A549 (cell line): ENCODE measurements around the gene ZSCAN22. TPM values are rescaled to one million over a fixed set of nuclear protein-coding genes. Genes with fewer than 3 reads are reported as not detected.

ENCODE experiments used
- ATAC-seq, 2 experiments: fragments of 200-7000 bp in 1 of 2; fragments of >200 bp in 1 of 2; cut with Nextera tagmentation in 1 of 2; cut with Tn5 transposase in 1 of 2; 3 replicates each; pipeline versions ENCODE4 v1.8.0 to v1.9.1; 2018 to 2020; ENCODE audit warnings: mild to moderate bottlenecking in 1 of 2, moderate library complexity in 1 of 2
- CTCF ChIA-PET: fragments of 300-600 bp; sonication (Branson Sonifier 250); formaldehyde crosslinking; extraction: SDS; loops from one replicate; lab custom pipeline; 2021; ENCODE audit warnings: antibody characterized with exemption, inconsistent platforms; lab: Yijun Ruan, JAX
- POLR2A ChIA-PET: fragments of 350-600 bp; formaldehyde crosslinking; extraction: SDS; loops from one replicate; lab custom pipeline; 2021; ENCODE audit warnings: antibody characterized with exemption, inconsistent platforms; lab: Yijun Ruan, JAX
- DNase-seq, 2 experiments: peaks; one replicate each; pipeline versions ENCODE4 v3.0.0 to v3.0.0-alpha.2; 2011 to 2016; ENCODE audit warnings: low read depth in 1 of 2, low spot score in 1 of 2
- FAIRE-seq: peaks from 2 replicates; lab custom pipeline; 2011; peaks lifted over from hg19 to GRCh38; lab: Jason Lieb, UNC
- H3K27ac ChIP-seq, 2 experiments: fragments of >200 bp; sonication (Bioruptor Twin); formaldehyde crosslinking; 3 replicates each; pipeline ENCODE4 v1.5.1; 2016 to 2017
- H3K4me1 ChIP-seq: fragments of >200 bp; sonication (Bioruptor Twin); formaldehyde crosslinking; 3 replicates; pipeline ENCODE4 v1.6.1; 2016
- H3K4me2 ChIP-seq: fragments of >200 bp; sonication (Bioruptor Twin); formaldehyde crosslinking; 3 replicates; pipeline ENCODE4 v1.6.1; 2016
- H3K4me3 ChIP-seq: fragments of >200 bp; sonication (Bioruptor Twin); formaldehyde crosslinking; 3 replicates; pipeline ENCODE4 v1.5.1; 2016
- H3K9me3 ChIP-seq: fragments of >200 bp; sonication (Bioruptor Twin); formaldehyde crosslinking; 3 replicates; pipeline ENCODE4 v1.6.1; 2016
- ATOH8 ChIP-seq: fragments of 250-450 bp; sonication (Bioruptor Pico); IDR thresholded peaks from 2 replicates; pipeline ENCODE4 v1.5.0; 2020; ENCODE audit warnings: low read depth, mild to moderate bottlenecking, moderate library complexity
- BCL3 ChIP-seq: fragments of >200 bp; sonication (Bioruptor Twin); formaldehyde crosslinking; IDR thresholded peaks from 3 replicates; pipeline ENCODE4 v1.6.1; 2016
- CEBPB ChIP-seq, 2 experiments: fragments of >200 bp in 1 of 2; sonication (Bioruptor Twin) in 1 of 2; formaldehyde crosslinking in 1 of 2; IDR thresholded peaks; 2 replicates each; pipeline ENCODE4 v1.6.1; 2012 to 2016
- CHD4 ChIP-seq: fragments of 200-600 bp; sonication (generic); IDR thresholded peaks from 2 replicates; pipeline ENCODE4 v1.6.1; 2016; ENCODE audit warnings: antibody characterized with exemption, mild to moderate bottlenecking, borderline replicate concordance
- E2F6 ChIP-seq: IDR thresholded peaks from 2 replicates; pipeline ENCODE4 v1.6.1; 2012; ENCODE audit warnings: low read depth, borderline replicate concordance
- EHMT2 ChIP-seq: fragments of 200-600 bp; sonication (generic); IDR thresholded peaks from 2 replicates; pipeline ENCODE4 v1.6.1; 2016; ENCODE audit warnings: antibody characterized with exemption, low read depth, mild to moderate bottlenecking, moderate library complexity
- ELK1 ChIP-seq: fragments of 150-350 bp; IDR thresholded peaks from 2 replicates; pipeline ENCODE4 v1.6.1; 2014; ENCODE audit warnings: low read depth, mild to moderate bottlenecking, low read length
- EP300 ChIP-seq, 2 experiments: fragments of >200 bp; sonication (Bioruptor Twin); formaldehyde crosslinking; IDR thresholded peaks; 2 replicates in 1 of 2; 3 replicates in 1 of 2; pipeline ENCODE4 v1.6.1; 2016 to 2017
- ESRRA ChIP-seq: fragments of 150-350 bp; IDR thresholded peaks from 2 replicates; pipeline ENCODE4 v1.6.1; 2014; ENCODE audit warnings: mild to moderate bottlenecking, low read length, borderline replicate concordance
- FOSB ChIP-seq: fragments of 250-450 bp; sonication (Bioruptor Pico); IDR thresholded peaks from 2 replicates; pipeline ENCODE4 v1.5.0; 2020; ENCODE audit warnings: mild to moderate bottlenecking, moderate library complexity
- FOSL2 ChIP-seq, 2 experiments: fragments of 450-650 bp in 1 of 2; fragments of >200 bp in 1 of 2; sonication (Bioruptor Twin) in 1 of 2; formaldehyde crosslinking; IDR thresholded peaks; 2 replicates each; pipeline versions ENCODE4 v1.5.0 to v1.6.1; 2016 to 2020; ENCODE audit warnings: mild to moderate bottlenecking in 1 of 2, moderate library complexity in 1 of 2
- FOXS1 ChIP-seq: fragments of 250-450 bp; sonication (Bioruptor Pico); IDR thresholded peaks from 2 replicates; pipeline ENCODE4 v1.5.0; 2020; ENCODE audit warnings: mild to moderate bottlenecking, moderate library complexity
- HES2 ChIP-seq: fragments of >200 bp; sonication (Bioruptor Twin); formaldehyde crosslinking; IDR thresholded peaks from 2 replicates; pipeline ENCODE4 v1.6.1; 2016
- HOXA7 ChIP-seq: fragments of 250-450 bp; sonication (Bioruptor Pico); IDR thresholded peaks from 2 replicates; pipeline ENCODE4 v1.5.0; 2020; ENCODE audit warnings: mild to moderate bottlenecking, moderate library complexity
- HOXB13 ChIP-seq: fragments of 250-450 bp; sonication (Bioruptor Pico); IDR thresholded peaks from 2 replicates; pipeline ENCODE4 v1.5.0; 2020; ENCODE audit warnings: low read depth, mild to moderate bottlenecking, moderate library complexity
- JUN ChIP-seq, 2 experiments: fragments of >200 bp; sonication (Bioruptor Twin); formaldehyde crosslinking; IDR thresholded peaks; 2 replicates in 1 of 2; 3 replicates in 1 of 2; pipeline ENCODE4 v1.6.1; 2016 to 2017
- JUNB ChIP-seq: fragments of >200 bp; sonication (Bioruptor Twin); formaldehyde crosslinking; IDR thresholded peaks from 2 replicates; pipeline ENCODE4 v1.6.1; 2016
- MAFK ChIP-seq: fragments of 450-650 bp; IDR thresholded peaks from 2 replicates; pipeline ENCODE4 v1.6.1; 2014; ENCODE audit not compliant: partially characterized antibody
- MAZ ChIP-seq: fragments of 150-350 bp; IDR thresholded peaks from 2 replicates; pipeline ENCODE4 v1.6.1; 2014; ENCODE audit warnings: antibody characterized with exemption, low read depth, low read length, borderline replicate concordance
- PBX3 ChIP-seq: IDR thresholded peaks from 2 replicates; pipeline ENCODE4 v1.6.1; 2012
- PHF8 ChIP-seq: fragments of 200-600 bp; sonication (generic); IDR thresholded peaks from 2 replicates; pipeline ENCODE4 v1.6.1; 2016; ENCODE audit warnings: low read depth, mild to moderate bottlenecking, antibody characterized with exemption, moderate library complexity, borderline replicate concordance
- POLR2A ChIP-seq: IDR thresholded peaks from 2 replicates; pipeline ENCODE4 v1.6.1; 2012; ENCODE audit warnings: mild to moderate bottlenecking, low read length
- POLR2AphosphoS2 ChIP-seq: conservative IDR thresholded peaks from 2 replicates; pipeline ENCODE4 v1.6.1; 2012; ENCODE audit warnings: low read length, improper control_type of control experiment, inconsistent platforms
- RAD21 ChIP-seq, 2 experiments: fragments of >200 bp in 1 of 2; sonication (Bioruptor Twin) in 1 of 2; formaldehyde crosslinking in 1 of 2; IDR thresholded peaks in 1 of 2; conservative IDR thresholded peaks in 1 of 2; 2 replicates in 1 of 2; 3 replicates in 1 of 2; pipeline ENCODE4 v1.6.1; 2012 to 2018; ENCODE audit warnings: inconsistent platforms in 1 of 2
- RCOR1 ChIP-seq: fragments of 150-350 bp; IDR thresholded peaks from 2 replicates; pipeline ENCODE4 v1.6.1; 2014; ENCODE audit warnings: antibody characterized with exemption, low read length, low read depth
- RFX5 ChIP-seq: fragments of 450-650 bp; IDR thresholded peaks from 2 replicates; pipeline ENCODE4 v1.7.1; 2014; ENCODE audit warnings: antibody characterized with exemption, mild to moderate bottlenecking, moderate library complexity
- RNF2 ChIP-seq: fragments of 200-600 bp; sonication (generic); IDR thresholded peaks from 2 replicates; pipeline ENCODE4 v1.6.1; 2016; ENCODE audit warnings: low read depth, mild to moderate bottlenecking, antibody characterized with exemption, moderate library complexity, borderline replicate concordance
- SREBF2 ChIP-seq: fragments of 450-650 bp; IDR thresholded peaks from 2 replicates; pipeline ENCODE4 v1.6.1; 2014; ENCODE audit warnings: mild to moderate bottlenecking, moderate library complexity
- TFCP2L1 ChIP-seq: fragments of 250-450 bp; sonication (Bioruptor Pico); IDR thresholded peaks from 2 replicates; pipeline ENCODE4 v1.5.0; 2021; ENCODE audit warnings: mild to moderate bottlenecking
- TP53 ChIP-seq: fragments of 250-450 bp; sonication (Bioruptor Pico); IDR thresholded peaks from 2 replicates; pipeline ENCODE4 v1.5.0; 2021; ENCODE audit warnings: mild to moderate bottlenecking, moderate library complexity
- USF2 ChIP-seq: fragments of 450-650 bp; IDR thresholded peaks from 2 replicates; pipeline ENCODE4 v1.6.1; 2014; ENCODE audit warnings: antibody characterized with exemption
- WGBS: methylation state at CpG from one replicate; pipeline ENCODE4 v1.1.6; 2017; ENCODE audit errors: missing lambda C conversion rate; 5-methylcytosine and 5-hydroxymethylcytosine counted together
- polyA plus RNA-seq, 4 experiments: library from polyadenylated mRNA; depleted of rRNA in 3 of 4; stranded (reverse); fragments of >200 nt; fragmentation: RNase III in 1 of 4; extraction: RNeasy Plus Mini Kit Qiagen cat#74134 plus additional on column Dnase treatment in 1 of 4; gene quantifications; 2 replicates in 3 of 4; 3 replicates in 1 of 4; pipeline ENCODE4 v1.2.3, GENCODE V29; 2011 to 2017

Gene ZSCAN22
- polyA plus RNA-seq, 2 of the 4 experiments (the other 2 are of a cell fraction) = 2.0 to 4.4 TPM

GRCh38 chr19:58305065-58305931, 21.5 kb upstream of the ZSCAN22 start, which contains the start of gene ERVK3-1 (continued):
- no peak for TF ChIP-seq ESRRA
- no peak for TF ChIP-seq RNF2
- no peak for TF ChIP-seq TP53 (CRISPR knock-in tag)
- no peak for TF ChIP-seq JUNB
- peak; percentile 97 for TF ChIP-seq POLR2A
- TF ChIP-seq USF2 = no peak
- TF ChIP-seq RCOR1 = no peak
- TF ChIP-seq RFX5 = no peak
- TF ChIP-seq TFCP2L1 (CRISPR knock-in tag) = no peak
- no peak for TF ChIP-seq SREBF2
- TF ChIP-seq POLR2AphosphoS2 = no peak
- TF ChIP-seq EP300 (IDR thresholded peaks at IDR 0.05) = no peak
- no peak for TF ChIP-seq MAFK
- 0 out of 5 replicates have a peak, but pooled peaks of 1 of the 2 experiments have one; percentile 20 for TF ChIP-seq RAD21 (conservative IDR thresholded peaks at IDR 0.05 in 1 of 2, IDR thresholded peaks at IDR 0.05 in 1 of 2)
- TF ChIP-seq FOSL2 (IDR thresholded peaks at IDR 0.05) = no peak
- no peak for TF ChIP-seq FOSL2 (CRISPR knock-in tag; IDR thresholded peaks at IDR 0.05)
- no peak for TF ChIP-seq FOXS1 (CRISPR knock-in tag)

- WGBS = 44% methylated on average over 12 of the region's 12 CpGs
- DNase-seq = peak in 1 of 2 experiments; percentile 36
- TF ChIP-seq HOXB13 (CRISPR knock-in tag) = no peak
- TF ChIP-seq USF2 = no peak
- TF ChIP-seq E2F6 = no peak
- no peak for TF ChIP-seq JUN (IDR thresholded peaks at IDR 0.05)
- TF ChIP-seq CHD4 = no peak
- no peak for TF ChIP-seq CEBPB (IDR thresholded peaks at IDR 0.05)
- TF ChIP-seq RAD21 (conservative IDR thresholded peaks at IDR 0.05 in 1 of 2, IDR thresholded peaks at IDR 0.05 in 1 of 2) = no peak
- TF ChIP-seq PHF8 = no peak
- TF ChIP-seq ELK1 = no peak
- no peak for TF ChIP-seq EHMT2
- TF ChIP-seq ATOH8 (CRISPR knock-in tag) = no peak
- TF ChIP-seq ESRRA = no peak
- no peak for TF ChIP-seq PBX3
- no peak for TF ChIP-seq BCL3
- TF ChIP-seq HES2 = no peak
- TF ChIP-seq MAZ = no peak
- TF ChIP-seq HOXA7 (CRISPR knock-in tag) = no peak
- TF ChIP-seq FOSB = no peak
- H3K27ac ChIP-seq = peak overlapping the region; percentile 77 to 89
- no peak for FAIRE-seq
- peak overlapping the region; percentile 72 for H3K4me3 ChIP-seq
- peak overlapping the region; percentile 83 for H3K4me2 ChIP-seq
- H3K4me1 ChIP-seq = 0 out of 3 replicates have a peak, but pooled peaks cover 4% of the 10 kb centered on the region
- H3K9me3 ChIP-seq = peaks cover 62% of the 10 kb centered on the region
- POLR2A ChIA-PET = interaction anchor here (1.1 to 2.3 kb wide), 2 partner anchors 21 to 56 kb away, joined by 5 to 22 read pairs; partner anchors contain the start of genes ZNF497 and ZSCAN22
- CTCF ChIA-PET = interaction anchor here (0.7 to 1.1 kb wide), 2 partner anchors 13 to 214 kb away, joined by 3 to 4 read pairs; no protein-coding TSS in a partner anchor
- ATAC-seq = no peak
These were observed 20.9 kb upstream of the ZSCAN22 start for GRCh38 chr19:58305932-58306323.
